Measurements from ENCODE around the gene PRICKLE2.

DNA sequence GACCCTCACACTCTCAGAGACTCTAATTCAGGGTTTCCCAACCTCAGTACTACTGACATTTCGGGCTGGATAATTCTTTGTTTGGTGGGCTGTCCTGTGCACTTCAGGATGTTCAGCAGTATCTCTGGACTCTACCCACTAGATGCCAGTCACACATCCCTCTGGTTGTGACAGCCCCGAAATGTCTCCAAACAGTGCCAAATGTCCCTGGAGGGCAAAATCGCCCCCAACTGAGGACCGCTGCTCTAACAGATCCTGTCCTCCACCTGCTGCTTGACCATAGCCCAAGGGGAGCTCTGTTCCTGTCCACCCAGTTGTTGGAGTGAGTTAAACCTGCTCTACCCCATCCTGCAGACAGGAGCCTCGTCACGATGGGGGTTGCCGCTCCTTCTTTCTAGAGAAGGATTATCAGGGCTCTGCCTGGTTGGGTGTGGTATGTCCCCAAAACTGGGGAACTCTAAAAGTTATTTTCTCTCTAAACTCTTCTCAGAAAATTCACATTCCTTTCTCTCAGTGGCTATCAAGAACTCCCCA is 116.4 kb downstream of the PRICKLE2 start:
- no peak for TF ChIP-seq GATA2 (IDR thresholded peaks at IDR 0.05; ENCODE audit: low read depth, low read length)
- TF ChIP-seq GATA3 (IDR thresholded peaks at IDR 0.05; ENCODE audit: low read depth, low read length) = no peak
